Mesenchymal stem cell (in vitro differentiated cells and primary cell): ENCODE measurements around the gene GALK1.

Experiments
- DNase-seq: peaks from one replicate; pipeline ENCODE4 v3.0.0-alpha.2; 2013
- H2AFZ ChIP-seq: one replicate; pipeline ENCODE4 v1.6.1; 2013; ENCODE audit warnings: low read depth, mild to moderate bottlenecking, control low read depth, inconsistent platforms, low read length, moderate library complexity
- H2AK5ac ChIP-seq: 2 replicates; pipeline ENCODE4 v1.6.1; 2013; ENCODE audit warnings: low read length, moderate library complexity, mild to moderate bottlenecking, inconsistent platforms; ENCODE audit not compliant: severe bottlenecking
- H2BK120ac ChIP-seq: one replicate; pipeline ENCODE4 v1.6.1; 2013; ENCODE audit warnings: low read depth, mild to moderate bottlenecking, inconsistent platforms, low read length, moderate library complexity
- H2BK12ac ChIP-seq, 2 experiments: one replicate each; pipeline ENCODE4 v1.6.1; 2013; ENCODE audit warnings: inconsistent platforms in 2 of 2, low read length in 2 of 2, mild to moderate bottlenecking in 2 of 2, moderate library complexity in 2 of 2, control low read depth in 1 of 2
- H2BK15ac ChIP-seq: one replicate; pipeline ENCODE4 v1.6.1; 2013; ENCODE audit warnings: mild to moderate bottlenecking, low read depth, inconsistent platforms; ENCODE audit not compliant: poor library complexity, severe bottlenecking
- H2BK5ac ChIP-seq: 2 replicates; pipeline ENCODE4 v1.6.1; 2013; ENCODE audit warnings: low read depth, mild to moderate bottlenecking, low read length, control low read depth, inconsistent platforms; ENCODE audit not compliant: poor library complexity, severe bottlenecking
- H3K14ac ChIP-seq, 2 experiments: one replicate each; pipeline ENCODE4 v1.6.1; 2013; ENCODE audit warnings: inconsistent platforms in 2 of 2, low read length in 2 of 2, control low read depth in 1 of 2, mild to moderate bottlenecking in 1 of 2, moderate library complexity in 1 of 2
- H3K18ac ChIP-seq, 2 experiments: one replicate each; pipeline ENCODE4 v1.6.1; 2013; ENCODE audit warnings: inconsistent platforms in 2 of 2, low read length in 2 of 2, control low read depth in 1 of 2, low read depth in 1 of 2, mild to moderate bottlenecking in 1 of 2
- H3K23ac ChIP-seq, 2 experiments: one replicate each; pipeline ENCODE4 v1.6.1; 2013; ENCODE audit warnings: inconsistent platforms in 2 of 2, low read length in 2 of 2, mild to moderate bottlenecking in 2 of 2, moderate library complexity in 2 of 2, control low read depth in 1 of 2
- H3K27ac ChIP-seq: 2 replicates; pipeline ENCODE4 v1.5.1; 2013; ENCODE audit warnings: mild to moderate bottlenecking, moderate library complexity, low read length, control low read depth, inconsistent platforms; ENCODE audit not compliant: poor library complexity, severe bottlenecking
- H3K27me3 ChIP-seq, 2 experiments: 2 replicates each; pipeline versions ENCODE4 v1.6.1 to v1.7.0; 2013; ENCODE audit warnings: low read length in 2 of 2, mild to moderate bottlenecking in 2 of 2, moderate library complexity in 2 of 2, control low read depth in 1 of 2, inconsistent platforms in 1 of 2; ENCODE audit not compliant: control insufficient read depth in 1 of 2, insufficient read depth in 1 of 2
- H3K36me3 ChIP-seq, 2 experiments: 2 replicates each; pipeline versions ENCODE4 v1.6.1 to v1.7.0; 2013; ENCODE audit warnings: low read length in 2 of 2, control low read depth in 1 of 2, inconsistent platforms in 1 of 2, low read depth in 1 of 2, mild to moderate bottlenecking in 1 of 2; ENCODE audit not compliant: insufficient read depth in 2 of 2, control insufficient read depth in 1 of 2
- H3K4ac ChIP-seq, 2 experiments: one replicate each; pipeline ENCODE4 v1.6.1; 2013; ENCODE audit warnings: inconsistent platforms in 2 of 2, low read length in 2 of 2, mild to moderate bottlenecking in 2 of 2, moderate library complexity in 2 of 2, control low read depth in 1 of 2, low read depth in 1 of 2
- H3K4me1 ChIP-seq: 2 replicates; pipeline ENCODE4 v1.6.1; 2013; ENCODE audit warnings: low read depth, low read length, control low read depth; ENCODE audit not compliant: control insufficient read depth, insufficient read depth
- H3K4me2 ChIP-seq: 2 replicates; pipeline ENCODE4 v1.6.1; 2013; ENCODE audit warnings: low read length, mild to moderate bottlenecking, inconsistent platforms; ENCODE audit not compliant: poor library complexity, severe bottlenecking
- H3K4me3 ChIP-seq, 2 experiments: 2 replicates each; pipeline versions ENCODE4 v1.5.1 to v1.7.0; 2013; ENCODE audit warnings: low read length in 2 of 2, mild to moderate bottlenecking in 2 of 2, control low read depth in 1 of 2, low read depth in 1 of 2; ENCODE audit not compliant: insufficient read depth in 1 of 2
- H3K79me1 ChIP-seq: replicated peaks from 2 replicates; pipeline ENCODE4 v1.6.1; 2013; ENCODE audit warnings: mild to moderate bottlenecking, control low read depth, low read length, inconsistent platforms; ENCODE audit not compliant: poor library complexity, severe bottlenecking
- H3K9ac ChIP-seq: 2 replicates; pipeline ENCODE4 v1.7.0; 2013; ENCODE audit warnings: mild to moderate bottlenecking, low read length, moderate library complexity
- H3K9me3 ChIP-seq: 2 replicates; pipeline ENCODE4 v1.7.0; 2013; ENCODE audit warnings: mild to moderate bottlenecking, low read length; ENCODE audit not compliant: control insufficient read depth
- H4K8ac ChIP-seq: one replicate; pipeline ENCODE4 v1.6.1; 2013; ENCODE audit warnings: inconsistent platforms, mild to moderate bottlenecking, low read length, moderate library complexity
- H4K91ac ChIP-seq: one replicate; pipeline ENCODE4 v1.6.1; 2013; ENCODE audit warnings: mild to moderate bottlenecking, low read length, inconsistent platforms
- WGBS: methylation state at CpG from one replicate; pipeline ENCODE4 v1.1.7; 2013; ENCODE audit warnings: mixed read lengths; 5-methylcytosine and 5-hydroxymethylcytosine counted together

The GALK1 gene

GRCh38 chr17:75756451-75757085 is 8.4 kb downstream of the GALK1 start:
- Histone ChIP-seq H3K36me3 (peaks cover 5 to 80% of the 10 kb centered on the region in 2 experiments), H3K27ac (no peak overlapping the region), H2AFZ (no peak overlapping the region), H3K4me2 (no peak overlapping the region), H3K23ac (no peak overlapping the region), H2BK120ac (no peak overlapping the region), H2BK12ac (no peak overlapping the region), H3K18ac (peak overlapping the region in 1 of 2 experiments; percentile 9), H3K4ac (no peak overlapping the region), H4K8ac (no peak overlapping the region), H3K9ac (no peak overlapping the region), H2BK5ac (no peak overlapping the region), H3K14ac (no peak overlapping the region), H3K27me3 (peaks cover 0 to 10% of the 10 kb centered on the region in 2 experiments), H3K79me1 (peaks cover 4% of the 10 kb centered on the region), H2AK5ac (no peak overlapping the region), H4K91ac (no peak overlapping the region), H2BK15ac (no peak overlapping the region), H3K9me3 (no peaks in the 10 kb centered on the region), H3K4me3 (no peak overlapping the region), H3K4me1 (peaks cover 29% of the 10 kb centered on the region)
- 94% methylated on average over 28 of the region's 29 CpGs for WGBS
- no peak for DNase-seq

- H2BK120ac ChIP-seq, result no peak overlapping the region
- no peak for DNase-seq
- WGBS, result 94% methylated on average over 2 of the region's 2 CpGs
Observed at GRCh38 chr17:75755990-75756389, 9.0 kb downstream of the GALK1 start.

GRCh38 chr17:75755205-75755901 is 9.6 kb downstream of the GALK1 start:
- DNase-seq, result no peak
- H3K4me1 ChIP-seq, result peaks cover 29% of the 10 kb centered on the region
- peaks cover 0 to 10% of the 10 kb centered on the region in 2 experiments for H3K27me3 ChIP-seq
- no peak overlapping the region for H2BK120ac ChIP-seq
- H3K14ac ChIP-seq, result no peak overlapping the region
- H3K9me3 ChIP-seq, result no peaks in the 10 kb centered on the region
- peak overlapping the region; percentile 31 for H2BK15ac ChIP-seq
- no peak overlapping the region for H4K8ac ChIP-seq
- 92% methylated on average over 20 of the region's 20 CpGs for WGBS
- no peak overlapping the region for H2BK5ac ChIP-seq
- H3K79me1 ChIP-seq, result peaks cover 7% of the 10 kb centered on the region
- no peak overlapping the region for H3K23ac ChIP-seq
- no peak overlapping the region for H3K4ac ChIP-seq
- H3K4me2 ChIP-seq, result no peak overlapping the region
- H3K9ac ChIP-seq, result no peak overlapping the region
- H3K27ac ChIP-seq, result no peak overlapping the region
- H2AFZ ChIP-seq, result no peak overlapping the region
- peak overlapping the region; percentile 53 for H4K91ac ChIP-seq
- no peak overlapping the region for H2AK5ac ChIP-seq
- no peak overlapping the region for H3K18ac ChIP-seq
- no peak overlapping the region for H2BK12ac ChIP-seq
- H3K4me3 ChIP-seq, result no peak overlapping the region
- peaks cover 5 to 92% of the 10 kb centered on the region in 2 experiments for H3K36me3 ChIP-seq

More at GRCh38 chr17:75755990-75756389, 9.0 kb downstream of the GALK1 start:
- no peak overlapping the region for H3K9ac ChIP-seq
- no peaks in the 10 kb centered on the region for H3K9me3 ChIP-seq
- no peak overlapping the region for H3K14ac ChIP-seq
- H3K36me3 ChIP-seq, result peaks cover 5 to 85% of the 10 kb centered on the region in 2 experiments
- no peak overlapping the region for H2BK5ac ChIP-seq
- no peak overlapping the region for H2AFZ ChIP-seq
- peak overlapping the region; percentile 82 for H2BK15ac ChIP-seq
- H3K27me3 ChIP-seq, result peaks cover 0 to 10% of the 10 kb centered on the region in 2 experiments
- no peak overlapping the region for H3K4me3 ChIP-seq
- H3K4ac ChIP-seq, result no peak overlapping the region
- peaks cover 4% of the 10 kb centered on the region for H3K79me1 ChIP-seq
- no peak overlapping the region for H4K8ac ChIP-seq
- peaks cover 29% of the 10 kb centered on the region for H3K4me1 ChIP-seq
- no peak overlapping the region for H4K91ac ChIP-seq
- peak overlapping the region in 1 of 2 experiments; percentile 9 for H3K18ac ChIP-seq
- no peak overlapping the region for H2AK5ac ChIP-seq
- no peak overlapping the region for H3K4me2 ChIP-seq
- no peak overlapping the region for H2BK12ac ChIP-seq
- no peak overlapping the region for H3K23ac ChIP-seq
- no peak overlapping the region for H3K27ac ChIP-seq
